Activated naive CD4-positive, alpha-beta T cell treated with anti-CD3 and anti-CD28 coated beads, Interleukin-2, amount 50 U/mL, for 72 hours (primary cell): ENCODE data around the gene SNRK. TPM values are rescaled to one million over a fixed set of nuclear protein-coding genes. Genes with fewer than 3 reads are reported as not detected.
"Not testable (repeated sequence)": the region's sequence is repeated elsewhere in the genome, so short reads cannot be mapped to it uniquely, and the experiment has no call there.

Experiments used
- ATAC-seq, 2 donors: fragments of 150-1000 bp; cut with Tn5 transposase; 2 replicates each; pipeline ENCODE4 v1.10.0; 2021; ENCODE audit warnings: mild to moderate bottlenecking in 2 of 2, moderate library complexity in 2 of 2
- DNase-seq, 2 donors: peaks; one replicate each; pipeline ENCODE4 v3.0.0; 2021 to 2022; ENCODE audit warnings: low spot score in 2 of 2
- H3K27ac Mint-ChIP-seq, 2 donors: one replicate each; pipeline ENCODE4 v1.8.0; 2022; ENCODE audit warnings: mild to moderate bottlenecking in 2 of 2, mixed read lengths in 2 of 2
- H3K36me3 Mint-ChIP-seq, 2 donors: one replicate each; pipeline ENCODE4 v1.8.0; 2022; ENCODE audit warnings: mixed read lengths in 2 of 2
- H3K9me3 Mint-ChIP-seq, 2 donors: one replicate each; pipeline ENCODE4 v1.8.0; 2022; ENCODE audit warnings: mixed read lengths in 2 of 2
- total RNA-seq, 2 donors: library from RNA; stranded (reverse); gene quantifications; one replicate each; pipeline ENCODE4 v1.2.3, GENCODE V29; 2022

The SNRK gene
- total RNA-seq, 2 donors from 2014 or later = 21.2 to 28.6 TPM

DNA sequence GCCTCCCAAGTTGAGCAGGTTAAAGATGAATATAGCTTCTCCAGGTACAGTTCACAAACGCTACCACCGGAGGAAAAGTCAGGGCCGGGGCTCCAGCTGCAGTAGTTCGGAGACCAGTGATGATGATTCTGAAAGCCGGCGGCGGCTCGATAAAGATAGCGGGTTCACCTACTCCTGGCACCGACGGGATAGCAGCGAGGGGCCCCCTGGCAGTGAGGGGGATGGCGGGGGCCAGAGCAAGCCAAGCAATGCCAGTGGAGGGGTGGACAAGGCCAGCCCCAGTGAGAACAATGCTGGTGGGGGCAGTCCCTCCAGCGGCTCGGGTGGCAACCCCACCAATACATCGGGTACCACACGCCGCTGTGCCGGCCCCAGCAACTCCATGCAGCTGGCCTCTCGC is 61.4 kb downstream of the SNRK start:
- ATAC-seq = no peak
- Mint-ChIP-seq H3K36me3 (peaks cover 45 to 76% of the 10 kb centered on the region in 2 donors), H3K9me3 (peaks cover 11 to 13% of the 10 kb centered on the region in 2 donors), H3K27ac (peak overlapping the region; percentile 75)
- no peak for DNase-seq

DNA sequence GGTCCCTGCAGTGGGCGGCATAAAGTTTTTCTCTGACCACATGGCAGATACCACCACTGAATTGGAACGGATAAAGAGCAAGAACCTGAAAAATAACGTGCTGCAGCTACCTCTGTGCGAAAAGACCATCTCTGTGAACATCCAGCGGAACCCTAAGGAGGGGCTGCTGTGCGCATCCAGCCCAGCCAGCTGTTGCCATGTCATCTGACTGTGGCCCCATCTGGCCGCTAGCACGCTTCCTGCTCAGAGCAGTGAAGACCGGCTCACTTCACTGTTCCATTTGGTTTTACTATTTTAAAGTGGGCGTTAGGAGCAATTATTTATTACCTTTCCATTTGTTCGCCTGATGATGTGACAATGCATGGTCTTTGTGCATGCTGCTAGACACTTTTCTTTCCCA is 62.0 kb downstream of the SNRK start:
- DNase-seq (no peak), ATAC-seq (no peak)
- peak overlapping the region in 1 of 2 donors; percentile 75 for H3K27ac Mint-ChIP-seq
- H3K36me3 Mint-ChIP-seq = peaks cover 48 to 77% of the 10 kb centered on the region in 2 donors
- peaks cover 11 to 16% of the 10 kb centered on the region in 2 donors for H3K9me3 Mint-ChIP-seq

DNA sequence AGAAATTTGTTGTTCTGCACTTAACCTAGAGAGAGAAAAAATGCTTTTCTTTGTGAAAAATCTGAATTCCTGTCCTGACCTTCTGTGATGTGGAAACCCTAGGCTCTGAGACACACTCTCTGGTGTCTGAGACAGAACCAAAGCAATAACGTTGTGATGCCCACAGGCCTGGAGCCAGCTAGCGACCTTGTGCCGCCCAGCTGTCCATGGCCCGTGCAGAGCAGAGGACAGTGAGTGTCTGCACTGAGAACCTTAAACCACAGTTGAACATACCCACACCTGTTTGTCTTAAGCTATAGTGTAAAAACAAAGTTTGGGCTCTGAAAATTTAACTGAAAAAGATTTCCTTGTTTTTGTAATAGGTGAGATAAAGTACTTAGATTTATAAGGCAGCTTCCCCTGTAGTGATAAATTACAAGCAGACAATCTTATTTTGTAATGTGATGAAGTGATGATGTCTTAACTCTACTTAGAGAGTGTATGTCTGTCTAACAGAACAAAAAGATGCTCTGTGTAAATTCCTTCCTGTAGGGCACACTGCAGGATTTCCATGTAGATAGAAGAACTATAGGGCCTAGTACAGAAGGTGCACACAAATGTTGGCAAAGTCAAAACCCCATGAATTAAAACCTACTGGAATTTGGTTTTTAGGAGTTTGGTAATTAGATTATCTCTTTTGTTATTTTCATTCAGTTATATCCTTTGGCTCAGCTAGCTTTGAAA is 62.7 kb downstream of the SNRK start:
- DNase-seq (no peak), ATAC-seq (no peak)
- H3K36me3 Mint-ChIP-seq = peaks cover 49 to 77% of the 10 kb centered on the region in 2 donors
- peak overlapping the region in 1 of 2 donors; percentile 51 for H3K27ac Mint-ChIP-seq
- H3K9me3 Mint-ChIP-seq = peaks cover 14 to 21% of the 10 kb centered on the region in 2 donors

DNA sequence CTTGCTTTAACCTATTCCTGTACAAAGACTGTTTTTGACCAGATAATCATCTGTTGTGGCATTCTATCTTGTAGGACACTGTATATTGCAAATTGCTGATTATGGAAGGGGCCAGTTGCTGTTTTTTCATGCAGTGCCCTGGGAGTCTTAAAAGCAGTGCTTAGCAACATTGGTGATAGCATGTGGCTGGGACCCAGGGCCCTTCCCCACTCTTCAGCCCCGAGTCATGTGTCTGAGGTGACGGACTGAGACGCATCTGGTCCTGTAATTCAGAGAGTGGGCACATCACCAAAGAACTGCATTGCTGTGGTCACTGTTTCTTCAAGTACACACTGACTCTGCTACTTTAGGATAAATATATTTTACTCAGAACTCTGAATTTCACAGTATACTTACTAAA is 63.4 kb downstream of the SNRK start:
- Mint-ChIP-seq H3K36me3 (peaks cover 56 to 77% of the 10 kb centered on the region in 2 donors), H3K9me3 (peaks cover 21 to 28% of the 10 kb centered on the region in 2 donors), H3K27ac (no peak overlapping the region)
- DNase-seq (no peak), ATAC-seq (no peak)

DNA sequence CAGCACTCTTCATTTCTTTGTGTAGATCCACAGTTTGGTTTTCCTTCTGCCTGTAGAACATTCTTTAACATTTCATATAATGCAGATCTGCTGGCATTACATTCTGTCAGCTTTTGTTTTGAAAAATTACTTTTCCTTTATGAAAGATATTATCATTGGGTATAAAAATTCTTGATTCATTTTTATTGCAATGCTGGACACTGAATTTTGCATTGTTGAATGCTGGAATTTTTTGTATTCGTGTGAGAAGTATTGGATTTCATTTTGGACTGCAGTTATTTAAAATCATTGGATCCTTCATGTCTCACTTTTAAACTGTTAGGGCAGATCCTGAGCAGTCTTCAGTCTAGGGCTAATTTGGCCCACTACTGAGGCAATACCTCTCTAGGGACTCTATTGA is 67.1 kb downstream of the SNRK start:
- Mint-ChIP-seq H3K9me3 (peaks cover 41 to 55% of the 10 kb centered on the region in 2 donors), H3K36me3 (peaks cover 60 to 68% of the 10 kb centered on the region in 2 donors), H3K27ac (no peak overlapping the region)
- ATAC-seq = no peak
- DNase-seq = no peak

DNA sequence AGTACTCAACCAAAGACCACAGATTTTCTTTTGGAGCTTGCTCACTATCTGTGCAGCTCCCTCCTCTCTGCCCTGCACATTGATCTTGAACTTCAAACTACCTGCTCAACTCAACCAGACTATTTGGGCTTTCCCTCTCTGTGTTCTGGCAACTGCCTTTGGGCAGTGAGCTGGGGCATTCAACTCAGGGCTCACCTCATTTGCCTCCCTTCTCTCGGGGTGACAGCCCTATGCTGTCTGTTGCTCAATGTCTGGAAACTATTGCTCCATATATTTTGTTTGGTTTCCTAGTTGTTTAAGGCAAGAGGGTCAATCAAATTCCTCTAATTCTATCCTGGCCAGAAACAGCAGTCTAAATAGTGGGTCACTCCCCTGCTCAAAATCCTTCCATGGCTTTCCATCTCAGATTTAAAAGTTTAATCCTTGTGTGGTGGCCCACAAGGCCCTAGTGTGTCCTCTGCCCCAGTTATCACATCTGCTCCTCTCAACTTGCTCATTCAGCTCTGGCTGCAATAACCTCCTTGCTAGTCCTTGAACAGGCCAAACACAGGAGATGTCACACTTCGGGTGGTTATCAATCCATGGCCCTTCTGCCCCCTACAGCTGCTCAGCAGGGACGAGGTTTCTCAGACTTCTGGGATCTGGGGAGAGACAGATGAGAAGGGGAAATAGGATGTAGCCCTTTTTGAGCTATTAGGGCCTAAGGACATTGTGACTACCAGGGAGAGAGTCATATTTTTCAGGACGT is 67.8 kb downstream of the SNRK start:
- peak overlapping the region; percentile 13 to 44 for H3K27ac Mint-ChIP-seq
- peaks cover 53 to 62% of the 10 kb centered on the region in 2 donors for H3K36me3 Mint-ChIP-seq
- DNase-seq (no peak), ATAC-seq (no peak)
- H3K9me3 Mint-ChIP-seq = peaks cover 41 to 55% of the 10 kb centered on the region in 2 donors

DNA sequence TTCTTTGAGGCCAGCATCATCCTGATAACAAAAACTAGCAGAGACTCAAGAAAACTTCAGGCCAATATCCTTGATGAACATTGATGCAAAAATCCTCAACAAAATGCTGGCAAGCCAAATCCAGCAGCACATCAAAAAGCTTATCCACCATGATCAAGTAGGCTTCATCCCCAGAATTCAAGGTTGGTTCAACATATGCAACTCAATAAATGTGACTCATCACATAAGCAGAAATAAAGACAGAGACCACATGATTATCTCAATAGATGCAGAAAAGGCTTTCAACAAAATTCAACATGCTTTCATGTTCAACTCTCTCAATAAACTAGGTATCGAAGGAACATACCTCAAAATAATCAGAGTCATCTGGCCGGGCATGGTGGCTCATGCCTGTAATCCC is 69.7 kb downstream of the SNRK start:
- Mint-ChIP-seq H3K36me3 (peaks cover 45 to 58% of the 10 kb centered on the region in 2 donors), H3K9me3 (peaks cover 41 to 55% of the 10 kb centered on the region in 2 donors)
- DNase-seq, ATAC-seq, H3K27ac Mint-ChIP-seq: not testable (repeated sequence)

DNA sequence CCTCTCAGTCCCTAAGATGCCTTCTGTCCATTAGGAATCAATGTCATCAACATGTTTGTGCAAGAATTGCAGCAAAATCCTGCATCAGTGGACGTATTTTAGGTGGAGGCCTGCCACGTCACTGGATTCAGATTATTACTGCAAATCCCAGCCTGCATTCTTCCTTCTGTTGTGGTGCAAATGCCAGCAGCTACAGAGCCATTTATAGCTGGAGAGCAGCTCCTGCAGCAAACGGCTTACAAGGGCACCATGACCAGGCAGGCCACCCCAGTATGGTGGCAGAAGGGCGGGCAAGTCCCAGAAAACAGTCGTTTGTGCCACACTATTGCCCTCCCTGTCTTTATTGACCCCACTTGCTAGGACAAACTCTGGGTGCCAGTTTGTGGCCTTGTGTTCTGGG is 74.7 kb downstream of the SNRK start:
- Mint-ChIP-seq H3K36me3 (peaks cover 6 to 11% of the 10 kb centered on the region in 2 donors), H3K9me3 (peaks cover 9 to 15% of the 10 kb centered on the region in 2 donors), H3K27ac (no peak overlapping the region)
- ATAC-seq (no peak), DNase-seq (no peak)

DNA sequence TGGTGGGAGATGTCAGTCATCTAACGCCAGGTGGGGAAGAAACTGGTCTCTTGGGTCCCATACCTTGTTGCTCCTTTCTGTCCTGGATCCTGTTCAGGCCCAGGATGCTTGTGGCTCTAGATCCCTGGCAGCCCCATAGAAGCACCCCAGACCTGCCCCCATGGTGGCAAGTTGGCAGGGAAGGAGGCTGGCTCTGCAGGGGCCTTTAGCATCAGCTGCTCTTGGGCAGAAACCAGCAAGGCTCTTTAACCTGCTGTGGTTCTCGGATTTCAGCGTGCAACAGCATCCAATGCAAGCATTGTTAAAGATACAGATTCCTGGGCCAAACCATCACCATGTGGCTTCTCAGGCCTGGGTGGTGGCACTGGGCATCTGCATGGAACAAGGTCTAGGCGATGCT is 75.8 kb downstream of the SNRK start:
- peak overlapping the region in 1 of 2 donors; percentile 22 for H3K27ac Mint-ChIP-seq
- H3K36me3 Mint-ChIP-seq = peaks cover 4 to 6% of the 10 kb centered on the region in 2 donors
- no peak for ATAC-seq
- peaks cover 7 to 10% of the 10 kb centered on the region in 2 donors for H3K9me3 Mint-ChIP-seq
- DNase-seq = no peak

DNA sequence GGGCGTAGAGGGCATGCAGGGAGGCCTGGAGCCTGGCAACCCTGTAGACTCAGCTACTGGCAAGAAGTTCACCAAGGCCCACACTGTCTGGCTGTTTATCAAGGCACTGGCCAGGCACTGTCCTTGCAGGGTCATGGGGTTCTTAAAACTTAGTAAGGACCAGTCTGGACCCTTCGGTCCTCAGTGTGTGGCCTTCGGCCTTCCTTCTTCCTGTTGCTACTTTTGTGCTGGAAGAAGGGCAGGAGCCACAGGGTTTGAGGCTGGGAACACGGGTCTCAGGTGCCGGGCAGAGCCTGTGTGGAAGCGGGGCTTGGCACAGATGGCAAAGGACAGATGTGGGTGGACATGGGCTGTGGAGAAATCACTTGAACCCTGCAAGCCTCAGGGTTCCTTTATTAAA is 76.6 kb downstream of the SNRK start:
- Mint-ChIP-seq H3K9me3 (peaks cover 0 to 2% of the 10 kb centered on the region in 2 donors), H3K27ac (peak overlapping the region in 1 of 2 donors; percentile 25), H3K36me3 (peaks cover 0 to 4% of the 10 kb centered on the region in 2 donors)
- ATAC-seq (no peak), DNase-seq (no peak)

DNA sequence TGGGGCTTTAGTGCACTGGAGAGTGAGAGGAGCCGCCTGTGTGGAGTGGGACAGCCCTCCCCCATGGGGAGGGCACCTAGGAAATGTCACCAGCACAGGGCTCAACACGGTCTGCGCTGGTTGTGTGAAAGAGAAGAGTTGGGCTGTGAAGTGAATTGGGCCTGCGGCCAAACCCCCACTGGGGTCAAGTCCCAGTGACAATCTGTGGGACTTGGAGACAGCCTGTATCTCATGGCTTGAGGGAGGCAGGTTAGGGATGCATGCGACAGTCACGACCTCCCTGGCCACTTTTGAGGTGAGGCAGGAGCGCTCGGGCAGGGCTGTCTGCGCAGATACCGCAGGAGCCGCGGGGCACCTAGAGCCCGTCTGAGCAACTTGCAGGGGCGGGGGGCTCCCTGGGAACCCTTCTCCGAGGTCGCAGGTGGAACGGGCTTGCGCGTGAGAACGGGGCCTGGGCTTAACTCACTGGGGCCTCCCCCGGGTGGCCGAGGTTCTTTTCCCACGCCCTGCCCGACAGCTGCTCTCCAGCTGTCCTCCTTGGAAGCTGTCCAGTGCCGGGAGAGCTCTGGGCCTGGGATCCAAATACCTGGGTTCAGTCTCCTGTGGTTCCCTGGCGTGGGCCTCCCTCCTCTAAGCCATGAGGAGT is 77.4 kb downstream of the SNRK start:
- no peak for DNase-seq
- no peak for ATAC-seq
- Mint-ChIP-seq H3K36me3 (peaks cover 0 to 4% of the 10 kb centered on the region in 2 donors), H3K27ac (peak overlapping the region in 1 of 2 donors; percentile 25), H3K9me3 (no peaks in the 10 kb centered on the region)

DNA sequence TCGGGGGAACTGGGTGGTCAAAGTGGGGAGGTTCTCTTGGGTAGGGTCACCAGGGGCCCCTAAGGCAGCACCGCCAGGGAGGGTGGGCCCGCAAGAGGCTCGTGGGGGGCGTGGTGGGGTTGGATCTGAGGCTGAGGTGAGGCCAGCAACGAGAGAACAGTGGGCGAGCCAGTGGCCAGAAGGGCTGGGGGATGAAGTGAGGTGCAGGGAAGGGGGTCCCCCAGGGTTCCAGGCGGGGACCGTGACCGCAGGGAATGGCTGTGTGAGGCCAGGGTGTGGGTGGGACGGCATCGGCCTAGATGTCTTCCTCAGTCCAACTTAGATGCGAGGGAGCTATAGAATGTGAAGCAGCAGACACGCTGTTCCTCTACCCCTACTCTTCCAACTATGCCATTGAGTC is 78.2 kb downstream of the SNRK start:
- Mint-ChIP-seq H3K36me3 (peaks cover 0 to 4% of the 10 kb centered on the region in 2 donors), H3K27ac (no peak overlapping the region), H3K9me3 (no peaks in the 10 kb centered on the region)
- no peak for ATAC-seq
- DNase-seq = no peak

DNA sequence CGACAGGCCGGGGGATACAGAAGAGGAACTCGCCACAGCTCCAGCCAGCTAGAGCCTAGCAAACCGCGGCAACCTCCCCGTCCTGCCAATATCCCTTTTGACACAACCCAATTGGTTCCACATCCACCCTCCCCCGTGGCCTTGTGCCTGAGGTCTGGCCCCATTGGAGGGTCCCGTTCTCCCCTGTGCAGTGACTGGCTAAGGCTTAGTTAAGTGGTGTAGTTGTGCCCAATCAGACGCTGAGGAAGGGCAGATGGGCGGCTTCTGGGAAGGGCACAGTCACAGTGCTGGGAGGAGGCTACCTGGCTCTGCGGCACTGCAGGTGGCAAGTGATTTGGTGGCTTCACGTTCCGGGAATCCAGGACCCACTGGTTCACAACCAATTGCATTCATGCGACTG is 78.6 kb downstream of the SNRK start:
- Mint-ChIP-seq H3K36me3 (peaks cover 0 to 4% of the 10 kb centered on the region in 2 donors), H3K27ac (no peak overlapping the region), H3K9me3 (no peaks in the 10 kb centered on the region)
- DNase-seq (no peak), ATAC-seq (no peak)

DNA sequence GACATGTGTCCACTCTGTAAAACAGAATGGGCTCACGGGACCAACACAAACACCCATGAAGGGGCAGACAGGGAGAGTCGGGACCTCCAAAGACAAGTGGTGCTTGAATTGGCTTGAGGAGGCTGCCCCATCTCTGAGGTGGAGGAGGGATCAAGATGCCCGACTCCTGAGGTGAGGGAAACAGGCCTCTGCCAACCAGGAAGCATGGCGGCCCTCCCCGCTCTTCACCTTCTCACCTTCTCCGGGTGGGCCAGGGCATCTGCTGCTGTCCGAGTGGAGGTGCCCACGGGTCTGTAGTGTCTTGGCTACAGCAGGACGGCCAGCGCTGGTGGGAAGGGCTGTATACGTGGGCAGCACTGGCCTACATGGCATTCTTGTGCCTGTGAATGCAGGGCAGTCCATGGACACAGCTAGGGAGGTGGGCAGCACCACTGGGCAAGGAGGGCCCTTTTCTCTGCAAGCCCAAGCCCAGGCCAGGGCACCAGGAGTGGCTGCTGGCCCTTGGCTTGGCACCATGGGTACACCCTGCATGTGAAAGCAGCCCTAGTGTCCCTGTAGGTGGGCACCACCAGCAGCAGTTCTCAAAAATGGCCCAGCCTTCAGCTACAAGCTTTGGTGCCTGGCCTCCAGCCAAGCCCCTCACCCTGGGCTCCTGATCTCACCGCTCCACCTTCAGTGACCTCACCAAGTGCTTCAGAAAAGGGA is 79.4 kb downstream of the SNRK start:
- DNase-seq (no peak), ATAC-seq (no peak)
- Mint-ChIP-seq H3K9me3 (no peaks in the 10 kb centered on the region), H3K27ac (no peak overlapping the region), H3K36me3 (peaks cover 0 to 4% of the 10 kb centered on the region in 2 donors)

DNA sequence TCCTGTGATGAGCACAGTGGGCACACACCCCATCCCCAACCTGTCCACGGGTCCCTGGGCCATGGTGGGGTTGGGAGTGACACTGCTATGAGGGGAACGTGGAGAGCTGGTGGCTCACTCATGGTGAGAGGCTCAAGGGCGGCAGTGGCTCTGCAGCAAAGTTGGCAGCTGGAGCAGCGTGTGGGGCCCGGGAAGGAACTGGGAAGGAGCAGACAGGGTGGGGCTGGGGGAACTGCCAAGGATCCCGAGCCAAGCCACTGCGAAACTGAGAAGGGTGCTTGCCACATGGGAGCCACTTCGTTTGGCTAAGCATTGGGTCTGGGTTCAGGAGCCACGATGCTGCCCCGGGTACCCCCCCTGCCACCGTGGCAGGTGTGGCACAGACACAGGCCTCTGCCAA is 80.1 kb downstream of the SNRK start:
- no peaks in the 10 kb centered on the region for H3K9me3 Mint-ChIP-seq
- H3K27ac Mint-ChIP-seq = peak overlapping the region in 1 of 2 donors; percentile 50
- H3K36me3 Mint-ChIP-seq = peaks cover 0 to 4% of the 10 kb centered on the region in 2 donors
- no peak for ATAC-seq
- no peak for DNase-seq

DNA sequence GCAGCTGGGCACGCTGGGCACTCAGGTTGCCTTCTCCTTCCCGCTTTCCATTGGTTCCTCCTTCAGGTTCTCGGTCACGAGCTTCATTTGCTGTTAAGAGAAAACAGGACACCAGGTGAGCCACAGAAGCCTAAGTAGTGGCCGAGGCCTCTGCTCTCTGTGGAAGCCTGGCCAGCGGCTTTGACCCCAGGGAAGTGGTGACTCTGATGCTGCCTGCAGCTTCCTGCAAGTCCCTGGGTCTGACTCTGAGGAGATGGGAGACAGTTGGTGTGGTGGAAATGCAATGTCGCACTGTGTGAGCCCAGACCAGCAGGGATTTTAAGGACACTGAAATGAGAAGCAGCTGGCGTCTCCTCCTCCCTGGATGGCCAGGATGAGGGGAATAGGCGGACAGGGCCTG is 80.5 kb downstream of the SNRK start:
- ATAC-seq = no peak
- no peak overlapping the region for H3K27ac Mint-ChIP-seq
- no peaks in the 10 kb centered on the region for H3K9me3 Mint-ChIP-seq
- DNase-seq = no peak
- peaks cover 0 to 4% of the 10 kb centered on the region in 2 donors for H3K36me3 Mint-ChIP-seq
